ENCODE measurements around the gene PADI4.

Gene PADI4

GRCh38 chr1:17307946-17308345 is at the start of gene PADI4:
Gene PADI4 (plus strand): TSS chr1:17308197. CDS start chr1:17308223, 26 bp downstream.
- DNase-seq (ENCODE audit: low spot score), result no peak
- H3K27ac ChIP-seq, result peak within 1 kb of the TSS; percentile 23; the same call in 1 of the 2 replicates
- ChIA-PET POLR2A (ENCODE audit: low non-redundant PET) (no interaction called here), CTCF (interaction anchor here (0.6 kb wide), 2 partner anchors 26 to 356 kb away, joined by 3 to 4 read pairs; no protein-coding TSS in a partner anchor)
- TF ChIP-seq CTCF (conservative IDR thresholded peaks at IDR 0.05; ENCODE audit: low read depth), result no peak

- POLR2A ChIA-PET (ENCODE audit: low non-redundant PET), result no interaction called here
- CTCF ChIA-PET, result interaction anchor here (0.6 to 1.0 kb wide), 3 partner anchors 117 to 148 kb away, joined by 3 to 4 read pairs (median 3); no protein-coding TSS in a partner anchor
- TF ChIP-seq CTCF (conservative IDR thresholded peaks at IDR 0.05; ENCODE audit: low read depth), result no peak
- peak overlapping the region; percentile 89 for H3K27ac ChIP-seq
- DNase-seq (ENCODE audit: low spot score), result no peak
Measured at GRCh38 chr1:17258758-17259130, 49.3 kb upstream of the PADI4 start.

GRCh38 chr1:17259233-17259873 is 48.6 kb upstream of the PADI4 start:
- CTCF ChIA-PET, result interaction anchor here (0.6 to 1.0 kb wide), 2 partner anchors 116 to 138 kb away, joined by 3 read pairs; no protein-coding TSS in a partner anchor
- H3K27ac ChIP-seq, result peak overlapping the region; percentile 89
- TF ChIP-seq CTCF (conservative IDR thresholded peaks at IDR 0.05; ENCODE audit: low read depth), result no peak
- DNase-seq (ENCODE audit: low spot score), result no peak
- POLR2A ChIA-PET (ENCODE audit: low non-redundant PET), result no interaction called here

- H3K27ac ChIP-seq, result peak overlapping the region; percentile 89
- ChIA-PET POLR2A (ENCODE audit: low non-redundant PET) (no interaction called here), CTCF (no interaction called here)
- no peak for DNase-seq (ENCODE audit: low spot score)
- no peak for TF ChIP-seq CTCF (conservative IDR thresholded peaks at IDR 0.05; ENCODE audit: low read depth)
Measured at GRCh38 chr1:17260264-17260663, 47.7 kb upstream of the PADI4 start.

GRCh38 chr1:17260738-17261137 is 47.3 kb upstream of the PADI4 start:
- POLR2A ChIA-PET (ENCODE audit: low non-redundant PET), result no interaction called here
- H3K27ac ChIP-seq, result peak overlapping the region; percentile 89
- no peak for DNase-seq (ENCODE audit: low spot score)
- CTCF ChIA-PET, result no interaction called here
- no peak for TF ChIP-seq CTCF (conservative IDR thresholded peaks at IDR 0.05; ENCODE audit: low read depth)

- TF ChIP-seq CTCF (conservative IDR thresholded peaks at IDR 0.05; ENCODE audit: low read depth), result no peak
- CTCF ChIA-PET, result interaction anchor here (0.7 to 1.5 kb wide), 2 partner anchors 10 to 983 kb away, joined by 3 to 4 read pairs; no protein-coding TSS in a partner anchor
- DNase-seq (ENCODE audit: low spot score), result no peak
- H3K27ac ChIP-seq, result no peak overlapping the region
- POLR2A ChIA-PET (ENCODE audit: low non-redundant PET), result no interaction called here
Measured at GRCh38 chr1:17263936-17264335, 44.1 kb upstream of the PADI4 start.
